OCI-LY1 (cell line): ENCODE results near the gene ARL10.

Experiments
- H2AFZ ChIP-seq: fragments of 200-600 bp; sonication (generic), shearing (Covaris generic); 2 replicates; pipeline ENCODE4 v1.6.0; 2014; ENCODE audit warnings: antibody characterized with exemption, mild to moderate bottlenecking, low read length
- H3F3A ChIP-seq: fragments of 200-600 bp; sonication (generic), shearing (Covaris generic); 2 replicates; pipeline ENCODE4 v1.6.0; 2014; ENCODE audit warnings: mild to moderate bottlenecking, antibody characterized with exemption, low read length, moderate library complexity; ENCODE audit not compliant: insufficient read depth
- H3K27ac ChIP-seq: fragments of 200-600 bp; sonication (generic); 2 replicates; pipeline ENCODE4 v1.5.1; 2014; ENCODE audit warnings: low read length, mixed run types, mild to moderate bottlenecking, low read depth; ENCODE audit not compliant: poor library complexity, severe bottlenecking
- H3K27me3 ChIP-seq: fragments of 200-600 bp; sonication (generic); 2 replicates; pipeline ENCODE4 v1.6.0; 2014; ENCODE audit warnings: antibody characterized with exemption, mild to moderate bottlenecking, low read length, moderate library complexity; ENCODE audit not compliant: insufficient read depth
- H3K36me3 ChIP-seq: fragments of 200-600 bp; sonication (generic); 2 replicates; pipeline ENCODE4 v1.6.1; 2014; ENCODE audit warnings: mild to moderate bottlenecking, antibody characterized with exemption, low read length, moderate library complexity, mixed read lengths; ENCODE audit not compliant: insufficient read depth
- H3K4me1 ChIP-seq: fragments of 200-600 bp; sonication (generic); 2 replicates; pipeline ENCODE4 v1.5.1; 2014; ENCODE audit warnings: mild to moderate bottlenecking, low read length, moderate library complexity; ENCODE audit not compliant: insufficient read depth, severe bottlenecking
- H3K4me2 ChIP-seq: fragments of 200-600 bp; sonication (generic), shearing (Covaris generic); 2 replicates; pipeline ENCODE4 v1.6.1; 2014; ENCODE audit warnings: low read length
- H3K4me3 ChIP-seq: fragments of 200-600 bp; sonication (generic); 2 replicates; pipeline ENCODE4 v1.5.1; 2014; ENCODE audit warnings: low read length, low read depth, mild to moderate bottlenecking, mixed read lengths; ENCODE audit not compliant: poor library complexity, severe bottlenecking
- H3K79me2 ChIP-seq: fragments of 200-600 bp; shearing (Covaris generic); 2 replicates; pipeline ENCODE4 v1.6.1; 2016; ENCODE audit warnings: mixed run types, low read length, mixed read lengths; ENCODE audit not compliant: insufficient read depth
- H3K9ac ChIP-seq: fragments of 200-600 bp; sonication (generic), shearing (Covaris generic); 2 replicates; pipeline ENCODE4 v1.6.1; 2014; ENCODE audit warnings: mild to moderate bottlenecking, low read length, mixed read lengths
- H3K9me2 ChIP-seq: fragments of 200-600 bp; sonication (generic), shearing (Covaris generic); 2 replicates; pipeline ENCODE4 v1.6.1; 2014; ENCODE audit warnings: low read depth, mild to moderate bottlenecking, low read length, mixed read lengths
- H3K9me3 ChIP-seq: fragments of 200-600 bp; shearing (Covaris generic); 2 replicates; pipeline ENCODE4 v1.6.1; 2014; ENCODE audit warnings: low read length, mixed read lengths
- H4K20me1 ChIP-seq: fragments of 200-600 bp; sonication (generic), shearing (Covaris generic); 2 replicates; pipeline ENCODE4 v1.6.0; 2016; ENCODE audit warnings: mild to moderate bottlenecking, low read length; ENCODE audit not compliant: insufficient read depth
- EZH2 ChIP-seq: fragments of 200-600 bp; sonication (generic), shearing (Covaris generic); IDR thresholded peaks from 2 replicates; pipeline ENCODE4 v1.8.0; 2017; ENCODE audit warnings: borderline replicate concordance, mixed run types, mild to moderate bottlenecking, antibody characterized with exemption, low read length, moderate library complexity, mixed read lengths
- TF ChIP-seq, protein P1 (sequence below): fragments of 200-600 bp; sonication (generic), shearing (Covaris generic); IDR thresholded peaks from 2 replicates; pipeline ENCODE4 v1.5.1; 2017; ENCODE audit warnings: mild to moderate bottlenecking, antibody characterized with exemption, low read length, moderate library complexity, mixed read lengths

The ARL10 gene

DNA sequence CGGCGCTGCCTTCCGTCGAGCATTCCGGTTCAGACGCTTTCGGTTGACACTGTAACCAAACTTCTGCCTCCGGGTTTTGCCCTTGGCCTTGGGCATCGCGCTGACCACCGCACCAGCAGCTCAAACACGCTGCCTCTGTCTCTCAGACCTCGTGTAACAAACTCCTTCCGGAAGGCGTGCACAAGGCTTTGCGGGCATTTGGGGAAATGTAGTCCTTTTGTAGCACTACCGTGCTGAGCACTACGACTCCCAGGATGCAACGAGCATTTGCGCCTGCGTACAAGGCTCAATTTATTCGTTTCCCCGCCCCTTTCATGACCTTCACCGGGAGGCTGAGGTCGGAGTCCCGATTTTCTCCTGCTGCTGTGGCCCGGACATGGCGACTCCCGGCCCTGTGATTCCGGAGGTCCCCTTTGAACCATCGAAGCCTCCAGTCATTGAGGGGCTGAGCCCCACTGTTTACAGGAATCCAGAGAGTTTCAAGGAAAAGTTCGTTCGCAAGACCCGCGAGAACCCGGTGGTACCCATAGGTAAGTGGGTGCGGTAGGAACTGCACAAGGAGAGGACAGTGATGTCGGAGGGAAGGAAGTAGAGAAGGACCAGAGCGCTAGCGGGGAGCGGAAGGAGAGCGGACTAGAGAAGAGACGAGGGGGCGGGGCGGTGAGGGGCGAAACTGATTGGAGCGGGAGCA is 23.3 kb downstream of the ARL10 start, which contains the start of the genes HIGD2A and NOP16:
Gene HIGD2A (plus strand): TSS at position 308 of the 691 bp plus-strand sequence. CDS start 69 bp downstream, at position 377.
Gene NOP16 (minus strand): TSS at position 155 of the 691 bp plus-strand sequence. CDS start 59 bp downstream, at position 96.
- Histone ChIP-seq H3K27me3 (no peaks in the 10 kb centered on the region), H3F3A (no peaks in the 10 kb centered on the region), H3K4me1 (peaks cover 28% of the 10 kb centered on the region), H3K9me3 (no peaks in the 10 kb centered on the region), H3K36me3 (peaks cover 78% of the 10 kb centered on the region), H3K79me2 (peaks cover 30% of the 10 kb centered on the region), H3K9me2 (no peaks in the 10 kb centered on the region), H3K9ac (peak within 1 kb of the TSS; percentile 95), H3K27ac (peak within 1 kb of the TSS; percentile 91), H3K4me2 (peak within 1 kb of the TSS; percentile 93), H2AFZ (no peak within 1 kb of the TSS), H3K4me3 (peak within 1 kb of the TSS; percentile 94), H4K20me1 (no peaks in the 10 kb centered on the region)
- TF ChIP-seq EZH2, result no peak
- TF ChIP-seq, protein P1, sequence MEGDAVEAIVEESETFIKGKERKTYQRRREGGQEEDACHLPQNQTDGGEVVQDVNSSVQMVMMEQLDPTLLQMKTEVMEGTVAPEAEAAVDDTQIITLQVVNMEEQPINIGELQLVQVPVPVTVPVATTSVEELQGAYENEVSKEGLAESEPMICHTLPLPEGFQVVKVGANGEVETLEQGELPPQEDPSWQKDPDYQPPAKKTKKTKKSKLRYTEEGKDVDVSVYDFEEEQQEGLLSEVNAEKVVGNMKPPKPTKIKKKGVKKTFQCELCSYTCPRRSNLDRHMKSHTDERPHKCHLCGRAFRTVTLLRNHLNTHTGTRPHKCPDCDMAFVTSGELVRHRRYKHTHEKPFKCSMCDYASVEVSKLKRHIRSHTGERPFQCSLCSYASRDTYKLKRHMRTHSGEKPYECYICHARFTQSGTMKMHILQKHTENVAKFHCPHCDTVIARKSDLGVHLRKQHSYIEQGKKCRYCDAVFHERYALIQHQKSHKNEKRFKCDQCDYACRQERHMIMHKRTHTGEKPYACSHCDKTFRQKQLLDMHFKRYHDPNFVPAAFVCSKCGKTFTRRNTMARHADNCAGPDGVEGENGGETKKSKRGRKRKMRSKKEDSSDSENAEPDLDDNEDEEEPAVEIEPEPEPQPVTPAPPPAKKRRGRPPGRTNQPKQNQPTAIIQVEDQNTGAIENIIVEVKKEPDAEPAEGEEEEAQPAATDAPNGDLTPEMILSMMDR, result no peak

DNA sequence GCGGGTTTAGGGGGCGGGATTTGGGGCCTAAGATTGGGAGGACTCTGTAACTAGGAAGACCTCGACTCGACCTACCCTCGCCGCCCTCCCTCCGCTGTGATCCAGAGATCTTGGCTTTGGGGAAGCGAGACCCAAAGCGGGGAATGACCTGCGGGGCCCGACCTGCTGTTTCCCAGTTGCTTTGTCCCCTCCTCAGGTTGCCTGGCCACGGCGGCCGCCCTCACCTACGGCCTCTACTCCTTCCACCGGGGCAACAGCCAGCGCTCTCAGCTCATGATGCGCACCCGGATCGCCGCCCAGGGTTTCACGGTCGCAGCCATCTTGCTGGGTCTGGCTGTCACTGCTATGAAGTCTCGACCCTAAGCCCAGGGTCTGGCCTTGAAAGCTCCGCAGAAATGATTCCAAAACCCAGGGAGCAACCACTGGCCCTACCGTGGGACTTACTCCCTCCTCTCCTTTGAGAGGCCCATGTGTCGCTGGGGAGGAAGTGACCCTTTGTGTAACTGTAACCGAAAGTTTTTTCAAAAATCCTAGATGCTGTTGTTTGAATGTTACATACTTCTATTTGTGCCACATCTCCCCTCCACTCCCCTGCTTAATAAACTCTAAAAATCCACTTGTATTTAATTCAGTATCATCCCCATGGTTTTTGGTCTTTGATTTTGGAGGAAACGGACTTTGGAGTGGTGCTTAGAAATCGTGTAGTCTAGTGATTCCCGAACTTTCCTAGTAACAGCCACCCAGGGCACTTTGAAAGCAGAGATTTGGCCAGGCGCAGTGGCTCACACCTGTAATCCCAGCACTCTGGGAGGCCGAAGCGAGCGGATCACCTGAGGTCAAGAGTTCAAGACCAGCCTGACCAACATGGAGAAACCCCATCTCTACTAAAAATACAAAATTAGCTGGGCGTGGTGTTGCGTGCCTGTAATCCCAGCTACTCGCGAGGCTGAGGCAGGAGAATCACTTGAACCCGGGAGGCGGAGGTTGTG is 24.1 kb downstream of the ARL10 start:
- TF ChIP-seq, protein P1, result no peak
- TF ChIP-seq EZH2, result no peak
- Histone ChIP-seq H3K36me3 (peaks cover 76% of the 10 kb centered on the region), H3K4me3 (peak overlapping the region; percentile 94), H3F3A (no peaks in the 10 kb centered on the region), H3K9ac (peak overlapping the region; percentile 91), H3K9me3 (no peaks in the 10 kb centered on the region), H3K4me1 (peaks cover 28% of the 10 kb centered on the region), H3K27me3 (no peaks in the 10 kb centered on the region), H2AFZ (no peak overlapping the region), H3K79me2 (peaks cover 30% of the 10 kb centered on the region), H3K4me2 (peak overlapping the region; percentile 81), H3K27ac (peak overlapping the region; percentile 91), H3K9me2 (no peaks in the 10 kb centered on the region), H4K20me1 (no peaks in the 10 kb centered on the region)

DNA sequence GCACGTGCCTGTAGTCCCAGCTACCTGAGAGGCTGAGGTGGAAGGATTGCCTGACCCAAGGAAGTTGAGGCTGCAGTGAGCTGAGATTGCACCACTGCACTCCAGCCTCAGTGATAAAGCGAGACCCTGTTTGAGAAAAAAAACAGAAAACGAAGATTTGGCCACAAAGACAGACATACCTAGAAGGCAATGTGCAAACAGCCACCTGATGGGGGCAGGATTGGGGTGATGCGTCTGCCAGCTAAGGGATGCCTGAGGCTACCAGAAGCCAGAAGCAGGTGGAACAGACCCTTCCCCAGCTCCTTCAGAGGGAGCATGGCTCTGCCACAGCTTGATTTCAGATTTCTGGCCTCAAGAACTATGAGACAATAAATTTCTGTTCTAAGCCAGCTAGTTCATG is 26.2 kb downstream of the ARL10 start:
- H3K9me3 ChIP-seq, result no peaks in the 10 kb centered on the region

More for the DNA sequence above, 26.2 kb downstream of the ARL10 start:
- H3K4me2 ChIP-seq, result no peak overlapping the region
- H3K9me2 ChIP-seq, result no peaks in the 10 kb centered on the region
- no peak overlapping the region for H2AFZ ChIP-seq
- H3K79me2 ChIP-seq, result peaks cover 19% of the 10 kb centered on the region
- no peaks in the 10 kb centered on the region for H4K20me1 ChIP-seq
- no peak overlapping the region for H3K4me3 ChIP-seq
- H3K36me3 ChIP-seq, result peaks cover 56% of the 10 kb centered on the region
- TF ChIP-seq, protein P1, result peak; percentile 14; the same call in 1 of the 2 replicates
- no peak for TF ChIP-seq EZH2
- no peaks in the 10 kb centered on the region for H3K27me3 ChIP-seq
- H3K4me1 ChIP-seq, result peaks cover 21% of the 10 kb centered on the region
- no peak overlapping the region for H3K9ac ChIP-seq
- no peak overlapping the region for H3K27ac ChIP-seq
- no peaks in the 10 kb centered on the region for H3F3A ChIP-seq
